PFSK-1 (cell line): ENCODE results near the gene GRB10.

ENCODE experiments used
- FOXP2 ChIP-seq: optimal IDR thresholded peaks from 2 replicates; pipeline ENCODE3; 2011; ENCODE audit warnings: borderline replicate concordance, control low read depth, inconsistent platforms; ENCODE audit not compliant: insufficient read depth; ENCODE audit errors: extremely low read length, extremely low read depth
- POLR2AphosphoS5 ChIP-seq: IDR thresholded peaks from 2 replicates; pipeline ENCODE4 v1.6.1; 2012; ENCODE audit warnings: low read depth, mild to moderate bottlenecking, control low read depth, low read length, moderate library complexity
- SIN3A ChIP-seq: IDR thresholded peaks from 2 replicates; pipeline ENCODE4 v1.6.1; 2012; ENCODE audit warnings: mild to moderate bottlenecking, low read length, moderate library complexity, borderline replicate concordance; ENCODE audit not compliant: insufficient read depth
- TAF1 ChIP-seq: IDR thresholded peaks from 2 replicates; pipeline ENCODE4 v1.6.1; 2012; ENCODE audit warnings: low read length, control low read depth, borderline replicate concordance; ENCODE audit not compliant: insufficient read depth
- TF ChIP-seq, protein P1 (sequence below), 2 experiments: IDR thresholded peaks; 2 replicates each; pipeline versions ENCODE4 v1.6.1 to v1.8.0; 2011 to 2012; ENCODE audit warnings: low read depth in 2 of 2, low read length in 2 of 2, control low read depth in 1 of 2, inconsistent platforms in 1 of 2, mild to moderate bottlenecking in 1 of 2, moderate library complexity in 1 of 2; ENCODE audit not compliant: insufficient read depth in 1 of 2

GRB10 gene

DNA sequence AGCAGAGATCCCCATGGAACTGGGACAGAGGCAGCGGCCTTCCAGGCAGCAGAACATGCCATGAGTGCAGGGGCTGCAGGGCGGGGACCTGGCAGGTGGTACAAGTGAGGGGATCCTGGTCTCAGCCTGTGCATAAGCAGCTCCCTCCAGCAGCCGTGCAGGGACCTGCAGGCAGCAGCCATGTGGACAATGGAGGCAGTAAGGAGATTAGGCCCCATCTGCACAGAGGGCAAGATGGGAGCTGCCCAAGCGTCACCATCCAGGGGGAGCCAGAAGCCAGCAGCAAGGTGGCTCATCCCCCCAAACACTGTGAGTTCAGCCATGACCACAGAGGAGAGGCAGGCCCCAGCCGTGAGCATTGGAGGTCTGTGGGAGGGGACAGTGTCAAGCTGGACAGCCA is 220.6 kb downstream of the GRB10 start:
- TF ChIP-seq, protein P1, sequence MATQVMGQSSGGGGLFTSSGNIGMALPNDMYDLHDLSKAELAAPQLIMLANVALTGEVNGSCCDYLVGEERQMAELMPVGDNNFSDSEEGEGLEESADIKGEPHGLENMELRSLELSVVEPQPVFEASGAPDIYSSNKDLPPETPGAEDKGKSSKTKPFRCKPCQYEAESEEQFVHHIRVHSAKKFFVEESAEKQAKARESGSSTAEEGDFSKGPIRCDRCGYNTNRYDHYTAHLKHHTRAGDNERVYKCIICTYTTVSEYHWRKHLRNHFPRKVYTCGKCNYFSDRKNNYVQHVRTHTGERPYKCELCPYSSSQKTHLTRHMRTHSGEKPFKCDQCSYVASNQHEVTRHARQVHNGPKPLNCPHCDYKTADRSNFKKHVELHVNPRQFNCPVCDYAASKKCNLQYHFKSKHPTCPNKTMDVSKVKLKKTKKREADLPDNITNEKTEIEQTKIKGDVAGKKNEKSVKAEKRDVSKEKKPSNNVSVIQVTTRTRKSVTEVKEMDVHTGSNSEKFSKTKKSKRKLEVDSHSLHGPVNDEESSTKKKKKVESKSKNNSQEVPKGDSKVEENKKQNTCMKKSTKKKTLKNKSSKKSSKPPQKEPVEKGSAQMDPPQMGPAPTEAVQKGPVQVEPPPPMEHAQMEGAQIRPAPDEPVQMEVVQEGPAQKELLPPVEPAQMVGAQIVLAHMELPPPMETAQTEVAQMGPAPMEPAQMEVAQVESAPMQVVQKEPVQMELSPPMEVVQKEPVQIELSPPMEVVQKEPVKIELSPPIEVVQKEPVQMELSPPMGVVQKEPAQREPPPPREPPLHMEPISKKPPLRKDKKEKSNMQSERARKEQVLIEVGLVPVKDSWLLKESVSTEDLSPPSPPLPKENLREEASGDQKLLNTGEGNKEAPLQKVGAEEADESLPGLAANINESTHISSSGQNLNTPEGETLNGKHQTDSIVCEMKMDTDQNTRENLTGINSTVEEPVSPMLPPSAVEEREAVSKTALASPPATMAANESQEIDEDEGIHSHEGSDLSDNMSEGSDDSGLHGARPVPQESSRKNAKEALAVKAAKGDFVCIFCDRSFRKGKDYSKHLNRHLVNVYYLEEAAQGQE (IDR thresholded peaks at IDR 0.05; ENCODE audit: insufficient read depth in 1 of 2, low read depth in 2 of 2, low read length in 2 of 2) = no peak
- no peak for TF ChIP-seq POLR2AphosphoS5
- no peak for TF ChIP-seq FOXP2
- TF ChIP-seq SIN3A = no peak
- no peak for TF ChIP-seq TAF1

DNA sequence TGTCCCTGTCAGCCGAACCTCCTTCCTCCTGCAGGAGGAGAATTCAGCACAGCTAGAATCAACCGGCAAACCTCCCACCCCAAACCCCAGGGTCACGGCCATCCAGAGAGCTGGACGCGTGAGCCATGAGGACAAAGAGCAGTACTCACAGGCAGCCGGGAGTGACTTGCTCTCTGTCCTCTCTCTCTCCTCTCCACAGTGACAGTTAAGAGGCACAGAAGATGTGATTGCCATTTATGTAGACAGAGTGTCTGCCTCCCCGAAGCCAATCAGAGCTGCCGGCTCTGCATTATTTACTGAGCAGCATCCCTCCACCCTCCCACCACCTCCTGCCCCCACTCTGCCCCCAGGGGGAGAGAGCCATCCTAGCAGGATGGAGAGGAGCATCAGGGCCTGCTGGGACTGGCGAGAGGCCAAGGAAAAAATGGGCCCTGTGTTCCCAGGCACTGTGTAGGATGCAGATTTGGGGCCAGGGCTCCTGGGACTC is 221.8 kb downstream of the GRB10 start:
- TF ChIP-seq, protein P1 (IDR thresholded peaks at IDR 0.05; ENCODE audit: insufficient read depth in 1 of 2, low read depth in 2 of 2, low read length in 2 of 2) = no peak
- TF ChIP-seq FOXP2 = no peak
- no peak for TF ChIP-seq SIN3A
- no peak for TF ChIP-seq POLR2AphosphoS5
- no peak for TF ChIP-seq TAF1

DNA sequence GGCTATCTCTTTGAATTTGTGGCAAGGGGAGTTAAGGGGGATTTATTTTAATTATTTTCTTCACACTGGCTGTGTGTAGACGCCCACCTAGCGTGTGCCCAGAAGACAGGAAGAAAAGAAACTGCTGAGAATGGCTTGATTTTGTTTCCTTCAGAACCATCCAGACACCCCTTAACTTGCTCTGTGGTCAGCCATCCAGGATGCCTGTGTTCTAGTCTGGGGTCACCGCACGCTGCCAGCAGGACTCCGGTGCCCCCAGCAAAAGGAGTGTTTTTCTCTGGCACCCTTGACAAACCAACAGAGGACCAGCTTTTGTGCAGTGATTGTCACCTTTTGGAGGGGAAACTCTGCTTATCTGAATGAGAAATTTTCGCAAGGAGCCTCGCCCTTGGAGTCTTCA is 222.8 kb downstream of the GRB10 start:
- TF ChIP-seq SIN3A (no peak), POLR2AphosphoS5 (no peak), FOXP2 (no peak), TAF1 (no peak)
- TF ChIP-seq, protein P1 (IDR thresholded peaks at IDR 0.05; ENCODE audit: insufficient read depth in 1 of 2, low read depth in 2 of 2, low read length in 2 of 2) = no peak

DNA sequence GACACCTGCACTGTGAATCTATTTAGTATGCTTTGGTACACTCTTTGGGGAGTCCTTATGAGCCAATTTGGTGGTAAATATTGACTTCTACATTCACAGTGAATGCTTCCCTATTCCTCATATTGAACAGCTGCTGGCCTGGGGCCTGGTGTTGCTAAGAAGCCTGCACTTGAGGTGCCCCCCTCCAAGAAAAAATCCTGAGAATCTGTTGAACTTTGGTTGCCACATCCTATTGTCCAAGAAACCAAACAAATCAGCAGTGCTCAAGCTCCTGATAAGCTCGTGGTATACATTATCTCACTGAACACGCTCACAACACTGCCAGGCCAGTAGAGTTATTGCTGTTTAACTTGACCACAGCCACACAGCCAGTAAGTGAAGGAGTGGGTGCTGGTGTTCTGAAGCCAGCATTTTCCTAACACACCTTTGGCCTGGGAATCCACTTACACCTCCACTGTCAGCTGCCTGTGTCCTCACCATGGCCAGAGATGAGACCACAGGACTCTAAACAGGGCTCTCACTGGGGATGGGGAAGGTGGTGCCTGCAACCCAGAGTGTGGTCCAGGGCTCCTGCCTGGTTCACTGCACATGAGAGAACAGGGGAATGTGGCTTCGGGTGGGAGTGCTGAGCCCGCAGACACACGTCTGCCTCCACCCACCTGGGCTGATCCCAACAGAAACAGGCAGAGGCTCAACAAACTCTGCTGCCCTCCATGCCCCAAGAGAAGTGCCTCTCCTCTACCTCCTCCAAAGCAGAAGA is 224.2 kb downstream of the GRB10 start:
- TF ChIP-seq, protein P1 (IDR thresholded peaks at IDR 0.05; ENCODE audit: insufficient read depth in 1 of 2, low read depth in 2 of 2, low read length in 2 of 2) = no peak

DNA sequence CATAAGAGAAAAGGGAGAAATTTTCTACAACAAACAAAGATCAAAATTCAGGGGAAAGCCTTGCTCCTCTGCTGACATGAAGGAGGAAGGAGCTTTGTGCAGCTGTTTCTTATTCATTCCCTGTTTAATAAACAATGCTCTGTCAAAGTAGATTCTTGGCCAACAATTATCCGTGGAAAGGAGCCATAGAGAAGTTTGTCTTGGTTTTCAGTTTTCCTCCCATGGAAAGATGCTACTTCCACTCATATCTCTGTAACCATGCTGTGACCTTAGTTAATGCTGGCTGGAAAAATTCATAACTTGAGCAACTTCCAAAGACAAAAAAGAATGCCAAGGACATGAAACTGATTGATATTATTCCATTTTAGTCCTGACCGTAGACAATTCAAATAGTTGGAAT is 225.6 kb downstream of the GRB10 start:
- TF ChIP-seq SIN3A (no peak), TAF1 (no peak), FOXP2 (no peak), POLR2AphosphoS5 (no peak)
- TF ChIP-seq, protein P1 (IDR thresholded peaks at IDR 0.05; ENCODE audit: insufficient read depth in 1 of 2, low read depth in 2 of 2, low read length in 2 of 2) = no peak
